Adrenal gland (tissue), 5 donors: ENCODE measurements around the gene MYO1B.

Experiments used
- CTCF ChIP-seq, 6 experiments: fragments of 450-650 bp in 4 of 6; fragments of 200-600 bp in 2 of 6; sonication (generic) in 1 of 6; IDR thresholded peaks; 1 replicate in 5 of 6; 2 replicates in 1 of 6; pipeline versions ENCODE4 v1.5.1 to v1.8.0; 2016 to 2021; ENCODE audit warnings: antibody characterized with exemption in 6 of 6, mild to moderate bottlenecking in 2 of 6, moderate library complexity in 1 of 6
- POLR2A ChIP-seq, 2 donors: fragments of 450-650 bp; IDR thresholded peaks; one replicate each; pipeline ENCODE4 v1.6.1; 2017; ENCODE audit warnings: antibody characterized with exemption in 2 of 2, mild to moderate bottlenecking in 2 of 2, moderate library complexity in 1 of 2
- donor health status: DM: no; HTN: no; CAD: no.

GRCh38 chr2:191351921-191352320, 106.7 kb downstream of the MYO1B start:
- TF ChIP-seq CTCF (IDR thresholded peaks at IDR 0.05) (no peak), POLR2A (IDR thresholded peaks at IDR 0.05) (no peak)
